AG10803 (cell line): ENCODE results near the gene ATP9A.

Experiments
- DNase-seq: peaks from one replicate; pipeline ENCODE4 v3.0.0; 2010; ENCODE audit warnings: low read depth
- H3K4me3 ChIP-seq: 2 replicates; pipeline ENCODE4 v1.5.1; 2011; ENCODE audit warnings: mild to moderate bottlenecking, low read length, control low read depth
- CTCF ChIP-seq: conservative IDR thresholded peaks from 2 replicates; pipeline ENCODE4 v1.5.1; 2011; ENCODE audit warnings: mild to moderate bottlenecking, low read length, control low read depth, inconsistent platforms

Gene ATP9A

GRCh38 chr20:51715856-51716185 lies 52.4 kb downstream of the ATP9A start:
- no peak overlapping the region for H3K4me3 ChIP-seq
- no peak for DNase-seq
- TF ChIP-seq CTCF = no peak

- TF ChIP-seq CTCF = no peak
- no peak overlapping the region for H3K4me3 ChIP-seq
- DNase-seq = no peak
Measured at GRCh38 chr20:51715163-51715855, 52.9 kb downstream of the ATP9A start.

GRCh38 chr20:51713213-51713598 lies 55.0 kb downstream of the ATP9A start:
- TF ChIP-seq CTCF = no peak
- no peak for DNase-seq
- no peak overlapping the region for H3K4me3 ChIP-seq

GRCh38 chr20:51712501-51713212 lies 55.5 kb downstream of the ATP9A start:
- TF ChIP-seq CTCF = peak; percentile 47
- DNase-seq = peak; percentile 36
- no peak overlapping the region for H3K4me3 ChIP-seq

- no peak for TF ChIP-seq CTCF
- H3K4me3 ChIP-seq = no peak overlapping the region
- no peak for DNase-seq
Measured at GRCh38 chr20:51711426-51711825, 56.8 kb downstream of the ATP9A start.

GRCh38 chr20:51710361-51710894 lies 57.8 kb downstream of the ATP9A start:
- H3K4me3 ChIP-seq = no peak overlapping the region
- TF ChIP-seq CTCF = no peak
- no peak for DNase-seq

GRCh38 chr20:51705400-51705799 lies 62.8 kb downstream of the ATP9A start:
- no peak overlapping the region for H3K4me3 ChIP-seq
- TF ChIP-seq CTCF = no peak
- no peak for DNase-seq
